Mesenchymal stem cell (in vitro differentiated cells and primary cell): ENCODE measurements around the gene RP9. TPM values are rescaled to one million over a fixed set of nuclear protein-coding genes. Genes with fewer than 3 reads are reported as not detected.

ENCODE experiments used
- DNase-seq: peaks from one replicate; pipeline ENCODE4 v3.0.0-alpha.2; 2013
- H2AFZ ChIP-seq: one replicate; pipeline ENCODE4 v1.6.1; 2013; ENCODE audit warnings: low read depth, mild to moderate bottlenecking, control low read depth, inconsistent platforms, low read length, moderate library complexity
- H2AK5ac ChIP-seq: 2 replicates; pipeline ENCODE4 v1.6.1; 2013; ENCODE audit warnings: low read length, moderate library complexity, mild to moderate bottlenecking, inconsistent platforms; ENCODE audit not compliant: severe bottlenecking
- H2BK120ac ChIP-seq: one replicate; pipeline ENCODE4 v1.6.1; 2013; ENCODE audit warnings: low read depth, mild to moderate bottlenecking, inconsistent platforms, low read length, moderate library complexity
- H2BK12ac ChIP-seq, 2 experiments: one replicate each; pipeline ENCODE4 v1.6.1; 2013; ENCODE audit warnings: inconsistent platforms in 2 of 2, low read length in 2 of 2, mild to moderate bottlenecking in 2 of 2, moderate library complexity in 2 of 2, control low read depth in 1 of 2
- H2BK15ac ChIP-seq: one replicate; pipeline ENCODE4 v1.6.1; 2013; ENCODE audit warnings: mild to moderate bottlenecking, low read depth, inconsistent platforms; ENCODE audit not compliant: poor library complexity, severe bottlenecking
- H2BK5ac ChIP-seq: 2 replicates; pipeline ENCODE4 v1.6.1; 2013; ENCODE audit warnings: low read depth, mild to moderate bottlenecking, low read length, control low read depth, inconsistent platforms; ENCODE audit not compliant: poor library complexity, severe bottlenecking
- H3K14ac ChIP-seq, 2 experiments: one replicate each; pipeline ENCODE4 v1.6.1; 2013; ENCODE audit warnings: inconsistent platforms in 2 of 2, low read length in 2 of 2, control low read depth in 1 of 2, mild to moderate bottlenecking in 1 of 2, moderate library complexity in 1 of 2
- H3K18ac ChIP-seq, 2 experiments: one replicate each; pipeline ENCODE4 v1.6.1; 2013; ENCODE audit warnings: inconsistent platforms in 2 of 2, low read length in 2 of 2, control low read depth in 1 of 2, low read depth in 1 of 2, mild to moderate bottlenecking in 1 of 2
- H3K23ac ChIP-seq, 2 experiments: one replicate each; pipeline ENCODE4 v1.6.1; 2013; ENCODE audit warnings: inconsistent platforms in 2 of 2, low read length in 2 of 2, mild to moderate bottlenecking in 2 of 2, moderate library complexity in 2 of 2, control low read depth in 1 of 2
- H3K27ac ChIP-seq: 2 replicates; pipeline ENCODE4 v1.5.1; 2013; ENCODE audit warnings: mild to moderate bottlenecking, moderate library complexity, low read length, control low read depth, inconsistent platforms; ENCODE audit not compliant: poor library complexity, severe bottlenecking
- H3K27me3 ChIP-seq, 2 experiments: 2 replicates each; pipeline versions ENCODE4 v1.6.1 to v1.7.0; 2013; ENCODE audit warnings: low read length in 2 of 2, mild to moderate bottlenecking in 2 of 2, moderate library complexity in 2 of 2, control low read depth in 1 of 2, inconsistent platforms in 1 of 2; ENCODE audit not compliant: control insufficient read depth in 1 of 2, insufficient read depth in 1 of 2
- H3K36me3 ChIP-seq, 2 experiments: 2 replicates each; pipeline versions ENCODE4 v1.6.1 to v1.7.0; 2013; ENCODE audit warnings: low read length in 2 of 2, control low read depth in 1 of 2, inconsistent platforms in 1 of 2, low read depth in 1 of 2, mild to moderate bottlenecking in 1 of 2; ENCODE audit not compliant: insufficient read depth in 2 of 2, control insufficient read depth in 1 of 2
- H3K4ac ChIP-seq, 2 experiments: one replicate each; pipeline ENCODE4 v1.6.1; 2013; ENCODE audit warnings: inconsistent platforms in 2 of 2, low read length in 2 of 2, mild to moderate bottlenecking in 2 of 2, moderate library complexity in 2 of 2, control low read depth in 1 of 2, low read depth in 1 of 2
- H3K4me1 ChIP-seq: 2 replicates; pipeline ENCODE4 v1.6.1; 2013; ENCODE audit warnings: low read depth, low read length, control low read depth; ENCODE audit not compliant: control insufficient read depth, insufficient read depth
- H3K4me2 ChIP-seq: 2 replicates; pipeline ENCODE4 v1.6.1; 2013; ENCODE audit warnings: low read length, mild to moderate bottlenecking, inconsistent platforms; ENCODE audit not compliant: poor library complexity, severe bottlenecking
- H3K4me3 ChIP-seq, 2 experiments: 2 replicates each; pipeline versions ENCODE4 v1.5.1 to v1.7.0; 2013; ENCODE audit warnings: low read length in 2 of 2, mild to moderate bottlenecking in 2 of 2, control low read depth in 1 of 2, low read depth in 1 of 2; ENCODE audit not compliant: insufficient read depth in 1 of 2
- H3K79me1 ChIP-seq: replicated peaks from 2 replicates; pipeline ENCODE4 v1.6.1; 2013; ENCODE audit warnings: mild to moderate bottlenecking, control low read depth, low read length, inconsistent platforms; ENCODE audit not compliant: poor library complexity, severe bottlenecking
- H3K9ac ChIP-seq: 2 replicates; pipeline ENCODE4 v1.7.0; 2013; ENCODE audit warnings: mild to moderate bottlenecking, low read length, moderate library complexity
- H3K9me3 ChIP-seq: 2 replicates; pipeline ENCODE4 v1.7.0; 2013; ENCODE audit warnings: mild to moderate bottlenecking, low read length; ENCODE audit not compliant: control insufficient read depth
- H4K8ac ChIP-seq: one replicate; pipeline ENCODE4 v1.6.1; 2013; ENCODE audit warnings: inconsistent platforms, mild to moderate bottlenecking, low read length, moderate library complexity
- H4K91ac ChIP-seq: one replicate; pipeline ENCODE4 v1.6.1; 2013; ENCODE audit warnings: mild to moderate bottlenecking, low read length, inconsistent platforms
- WGBS: methylation state at CpG from one replicate; pipeline ENCODE4 v1.1.7; 2013; ENCODE audit warnings: mixed read lengths; 5-methylcytosine and 5-hydroxymethylcytosine counted together
- polyA plus RNA-seq, 2 experiments: library from polyadenylated mRNA; stranded (reverse); fragments of 200-250 nt; gene quantifications; one replicate each; pipeline ENCODE4 v1.2.3, GENCODE V29; 2013

Gene RP9, protein sequence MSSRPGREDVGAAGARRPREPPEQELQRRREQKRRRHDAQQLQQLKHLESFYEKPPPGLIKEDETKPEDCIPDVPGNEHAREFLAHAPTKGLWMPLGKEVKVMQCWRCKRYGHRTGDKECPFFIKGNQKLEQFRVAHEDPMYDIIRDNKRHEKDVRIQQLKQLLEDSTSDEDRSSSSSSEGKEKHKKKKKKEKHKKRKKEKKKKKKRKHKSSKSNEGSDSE
- 25.9 TPM for polyA plus RNA-seq (2013, experiment 1 of 2)
- polyA plus RNA-seq (2013, experiment 2 of 2) = 26.1 TPM

DNA sequence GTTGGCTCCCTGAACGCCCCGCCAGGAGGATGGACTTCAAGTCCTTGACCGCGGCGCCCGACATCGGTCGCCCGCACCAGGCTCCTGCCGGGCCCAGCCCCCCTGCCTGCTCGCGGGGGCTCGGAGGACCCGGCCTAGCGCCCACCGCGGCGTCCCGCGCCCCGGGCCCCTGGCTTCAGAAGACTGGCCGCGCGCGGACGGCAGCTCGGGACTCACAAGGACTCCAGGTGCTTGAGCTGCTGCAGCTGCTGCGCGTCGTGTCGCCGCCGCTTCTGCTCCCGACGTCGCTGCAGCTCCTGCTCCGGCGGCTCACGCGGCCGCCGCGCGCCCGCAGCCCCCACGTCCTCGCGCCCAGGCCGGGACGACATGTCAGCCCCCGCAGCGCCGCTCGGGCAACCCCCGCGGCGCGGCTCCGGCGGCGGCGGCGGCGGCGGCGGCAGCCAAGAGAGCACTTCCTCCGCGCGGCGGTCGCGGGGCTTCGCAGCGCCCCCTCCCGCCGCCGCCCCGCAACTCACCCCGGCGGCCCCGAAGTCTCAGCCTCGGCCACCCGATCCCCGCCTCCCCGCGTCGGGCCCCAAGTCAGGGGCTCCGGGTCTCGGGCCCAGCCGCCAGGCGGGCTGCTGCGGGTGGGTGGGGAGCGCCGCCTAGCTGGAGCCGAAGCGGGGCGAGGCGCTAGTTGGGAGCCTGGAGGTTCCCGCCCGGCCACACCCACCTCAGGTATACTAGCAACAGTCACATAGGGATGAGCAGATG, at the start of gene RP9:
TSS of gene RP9 (minus strand) at position 400 of the 753 bp plus-strand sequence. CDS start at position 368, 32 bp downstream.
- Histone ChIP-seq H2AK5ac (no peak within 1 kb of the TSS), H4K8ac (peak within 1 kb of the TSS; percentile 93), H3K14ac (peak within 1 kb of the TSS; percentile 68 to 91), H2BK5ac (peak within 1 kb of the TSS; percentile 51), H3K9ac (peak within 1 kb of the TSS; percentile 87), H3K79me1 (peaks cover 5% of the 10 kb centered on the region), H3K4me3 (peak within 1 kb of the TSS; percentile 83 to 100), H3K18ac (peak within 1 kb of the TSS; percentile 95 to 98), H3K9me3 (no peaks in the 10 kb centered on the region), H3K27ac (peak within 1 kb of the TSS; percentile 72), H2BK120ac (no peak within 1 kb of the TSS), H3K4ac (peak within 1 kb of the TSS in 1 of 2 experiments; percentile 98), H4K91ac (peak within 1 kb of the TSS; percentile 88), H3K4me2 (peak within 1 kb of the TSS; percentile 91), H3K36me3 (peaks cover 0 to 2% of the 10 kb centered on the region in 2 experiments), H2AFZ (peak within 1 kb of the TSS; percentile 93), H3K23ac (peak within 1 kb of the TSS; percentile 86 to 89), H2BK15ac (peak within 1 kb of the TSS; percentile 93), H2BK12ac (peak within 1 kb of the TSS in 1 of 2 experiments; percentile 18), H3K27me3 (peaks cover 0 to 10% of the 10 kb centered on the region in 2 experiments), H3K4me1 (peaks cover 4% of the 10 kb centered on the region)
- 0% methylated on average over 62 of the region's 100 CpGs for WGBS
- DNase-seq = peak; percentile 68

DNA sequence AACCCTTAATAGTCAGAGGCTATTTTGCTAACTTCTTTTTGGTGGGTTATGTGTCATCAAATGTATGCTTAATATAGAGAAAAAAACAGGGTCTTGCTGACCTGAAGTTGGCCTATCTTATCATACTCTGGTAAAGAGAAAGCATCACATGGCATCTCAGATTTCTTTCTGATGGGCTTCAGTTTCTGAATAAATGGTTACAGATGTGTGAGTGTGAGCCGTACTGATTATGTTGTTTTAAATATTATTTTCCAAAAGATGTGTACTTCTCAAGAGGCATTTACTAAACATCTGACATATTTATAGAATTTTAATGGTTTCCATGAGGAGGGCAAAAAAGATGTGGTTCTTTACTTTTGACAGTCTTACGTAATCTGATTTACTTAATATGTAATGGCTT, 48.6 kb upstream of the RP9 start:
- Histone ChIP-seq H4K91ac (no peak overlapping the region), H2BK15ac (no peak overlapping the region), H3K36me3 (peaks cover 0 to 3% of the 10 kb centered on the region in 2 experiments), H2AK5ac (no peak overlapping the region), H3K4me3 (peak overlapping the region in 1 of 2 experiments; percentile 45), H3K4me1 (no peaks in the 10 kb centered on the region), H4K8ac (no peak overlapping the region), H3K14ac (no peak overlapping the region), H2BK12ac (no peak overlapping the region), H3K27ac (no peak overlapping the region), H2AFZ (no peak overlapping the region), H3K4ac (no peak overlapping the region), H3K27me3 (no peaks in the 10 kb centered on the region), H2BK5ac (no peak overlapping the region), H3K23ac (no peak overlapping the region), H3K79me1 (peaks cover 2% of the 10 kb centered on the region), H3K9me3 (no peaks in the 10 kb centered on the region), H3K18ac (no peak overlapping the region), H3K4me2 (no peak overlapping the region), H3K9ac (peak overlapping the region; percentile 76), H2BK120ac (no peak overlapping the region)
- WGBS = 100% methylated on average over 1 of the region's 2 CpGs
- DNase-seq = no peak

DNA sequence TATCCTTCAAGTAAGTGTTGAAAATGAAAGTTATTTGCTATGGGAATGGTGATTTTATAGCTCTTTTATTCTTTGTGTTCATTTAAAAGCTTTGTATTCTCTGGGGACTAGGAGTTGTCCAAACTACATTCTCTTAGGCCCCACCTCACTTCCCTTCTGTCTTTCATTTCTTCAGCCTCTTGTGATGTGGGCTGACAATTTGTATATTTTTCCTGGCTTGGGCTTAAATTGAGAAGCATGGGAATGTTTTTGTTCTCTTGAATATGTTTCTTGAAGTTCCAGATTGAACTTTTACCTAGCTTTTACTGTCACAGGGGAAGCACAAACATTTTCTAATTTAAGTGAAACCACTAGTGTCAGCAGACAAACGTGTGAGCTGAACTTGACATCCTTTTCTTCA, 48.1 kb upstream of the RP9 start:
- Histone ChIP-seq H3K27me3 (no peaks in the 10 kb centered on the region), H2BK120ac (no peak overlapping the region), H4K91ac (no peak overlapping the region), H2BK15ac (no peak overlapping the region), H3K18ac (no peak overlapping the region), H2BK5ac (no peak overlapping the region), H3K4ac (no peak overlapping the region), H3K23ac (no peak overlapping the region), H3K79me1 (peaks cover 2% of the 10 kb centered on the region), H2BK12ac (no peak overlapping the region), H3K36me3 (peaks cover 0 to 3% of the 10 kb centered on the region in 2 experiments), H4K8ac (no peak overlapping the region), H3K9me3 (no peaks in the 10 kb centered on the region), H2AFZ (no peak overlapping the region), H3K27ac (no peak overlapping the region), H3K4me1 (no peaks in the 10 kb centered on the region), H3K4me2 (no peak overlapping the region), H2AK5ac (no peak overlapping the region), H3K9ac (peak overlapping the region; percentile 76), H3K4me3 (peak overlapping the region in 1 of 2 experiments; percentile 45), H3K14ac (no peak overlapping the region)
- DNase-seq = no peak
- WGBS = 54% methylated on average over 1 of the region's 1 CpG

DNA sequence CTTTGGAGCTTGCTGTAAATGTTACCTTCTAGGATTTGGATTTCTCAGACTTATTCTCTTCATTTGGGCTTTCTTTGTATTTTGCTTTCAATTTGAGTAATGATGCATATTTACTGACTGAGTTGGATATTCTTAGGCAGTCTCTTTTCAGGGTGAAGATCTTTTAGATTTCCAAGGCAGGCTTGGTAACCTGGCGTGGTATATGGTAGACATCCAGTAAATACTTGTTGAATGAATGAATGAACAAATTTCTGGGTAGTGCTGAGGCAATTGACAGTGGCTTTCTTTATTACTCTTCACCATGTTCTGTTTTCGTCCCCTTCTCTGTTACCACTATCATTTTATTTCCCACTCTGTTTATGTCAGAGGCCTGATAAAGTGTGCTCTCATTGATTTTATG, 47.2 kb upstream of the RP9 start:
- H3K14ac ChIP-seq = no peak overlapping the region
- H2AK5ac ChIP-seq = no peak overlapping the region
- H3K9ac ChIP-seq = peak overlapping the region; percentile 76
- no peak overlapping the region for H2BK120ac ChIP-seq
- DNase-seq = no peak
- no peak overlapping the region for H2BK15ac ChIP-seq
- peaks cover 0 to 3% of the 10 kb centered on the region in 2 experiments for H3K36me3 ChIP-seq
- WGBS = 93% methylated on average over 1 of the region's 2 CpGs
- no peaks in the 10 kb centered on the region for H3K9me3 ChIP-seq
- peak overlapping the region in 1 of 2 experiments; percentile 45 for H3K4me3 ChIP-seq
- H3K4me2 ChIP-seq = no peak overlapping the region
- H3K27ac ChIP-seq = no peak overlapping the region
- no peak overlapping the region for H2BK12ac ChIP-seq
- no peak overlapping the region for H3K18ac ChIP-seq
- no peaks in the 10 kb centered on the region for H3K27me3 ChIP-seq
- no peak overlapping the region for H4K8ac ChIP-seq
- no peak overlapping the region for H4K91ac ChIP-seq
- H2AFZ ChIP-seq = no peak overlapping the region
- H2BK5ac ChIP-seq = no peak overlapping the region
- no peaks in the 10 kb centered on the region for H3K4me1 ChIP-seq
- no peak overlapping the region for H3K23ac ChIP-seq
- H3K79me1 ChIP-seq = peaks cover 2% of the 10 kb centered on the region
- H3K4ac ChIP-seq = no peak overlapping the region
